NCI-H2196 (cell line): ENCODE measurements around the gene DGKZ.
A peak's percentile ranks its signal among the peaks of the same experiment; 100 is the strongest.

Experiments
- DNase-seq: peaks from one replicate; lab custom pipeline; 2025; ENCODE audit not compliant: unreplicated experiment; lab: John Stamatoyannopoulos, UW

DGKZ gene

DNA sequence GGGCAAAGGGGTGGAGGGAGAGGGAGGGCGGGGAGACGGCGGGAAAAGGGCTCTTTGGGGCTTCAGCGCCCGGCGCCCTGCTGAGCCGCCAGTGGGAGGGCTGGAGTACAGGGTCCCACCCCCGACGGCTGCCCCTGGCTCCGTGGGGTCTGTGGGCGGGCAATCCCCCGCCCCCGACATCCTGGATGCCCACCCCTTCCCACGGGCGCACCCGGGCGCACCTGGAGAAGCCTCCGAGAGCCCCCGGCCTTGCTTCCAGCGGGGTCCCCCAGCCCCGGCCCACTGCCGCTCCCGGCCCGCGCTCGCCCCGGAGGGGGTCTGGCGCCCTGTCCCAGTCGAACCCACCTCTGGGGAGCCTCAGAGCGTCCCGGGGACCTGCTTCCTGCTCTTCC lies 43.9 kb downstream of the DGKZ start:
- DNase-seq = no peak

DNA sequence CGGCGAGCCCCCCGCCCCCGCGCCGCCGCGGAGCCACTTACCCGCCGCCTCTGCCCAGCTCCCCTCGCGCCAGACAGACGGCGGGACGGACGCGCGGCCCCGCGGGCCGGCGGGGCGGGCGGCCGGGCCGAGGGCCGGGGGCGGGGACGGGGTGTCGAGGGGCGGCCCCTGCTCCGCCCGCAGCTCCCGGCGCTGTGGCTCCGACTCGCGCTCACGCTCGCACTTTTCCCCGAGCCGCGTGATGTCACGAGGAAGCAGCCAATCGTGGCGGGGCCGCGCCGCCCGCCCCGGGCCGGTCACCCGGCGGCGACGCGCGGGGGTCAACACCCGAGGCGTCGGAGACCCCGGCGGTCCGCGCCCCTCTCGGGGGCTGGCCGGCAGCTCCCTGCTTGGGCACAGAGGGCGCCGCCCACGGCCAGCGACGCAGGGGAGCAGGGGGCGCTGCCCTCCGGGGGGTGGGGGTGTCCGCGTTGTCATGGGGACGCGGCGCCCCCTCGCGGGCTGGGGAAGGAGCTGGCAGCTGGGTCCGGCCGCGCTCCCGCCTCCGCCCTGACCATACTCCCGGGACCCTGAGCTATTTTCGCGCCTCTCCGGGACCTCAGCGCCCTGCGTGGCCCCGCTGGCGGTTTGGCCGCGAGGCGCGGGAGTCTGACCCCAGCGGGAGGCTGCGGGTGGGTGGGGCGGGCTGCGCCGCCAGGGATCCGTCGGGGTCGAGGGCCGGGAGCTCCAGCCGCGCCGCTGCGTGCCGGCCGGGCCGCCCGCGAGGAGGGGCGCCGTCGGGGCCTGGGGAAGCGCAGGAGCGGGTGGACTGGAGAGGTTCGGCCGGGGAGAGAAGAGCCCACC lies 44.5 kb downstream of the DGKZ start, which contains the start of gene CHRM4:
CHRM4 (minus strand) TSS at position 199 of the 843 bp plus-strand sequence. CDS start 5,219 bp downstream, outside the sequence.
- DNase-seq = peak; percentile 90

DNA sequence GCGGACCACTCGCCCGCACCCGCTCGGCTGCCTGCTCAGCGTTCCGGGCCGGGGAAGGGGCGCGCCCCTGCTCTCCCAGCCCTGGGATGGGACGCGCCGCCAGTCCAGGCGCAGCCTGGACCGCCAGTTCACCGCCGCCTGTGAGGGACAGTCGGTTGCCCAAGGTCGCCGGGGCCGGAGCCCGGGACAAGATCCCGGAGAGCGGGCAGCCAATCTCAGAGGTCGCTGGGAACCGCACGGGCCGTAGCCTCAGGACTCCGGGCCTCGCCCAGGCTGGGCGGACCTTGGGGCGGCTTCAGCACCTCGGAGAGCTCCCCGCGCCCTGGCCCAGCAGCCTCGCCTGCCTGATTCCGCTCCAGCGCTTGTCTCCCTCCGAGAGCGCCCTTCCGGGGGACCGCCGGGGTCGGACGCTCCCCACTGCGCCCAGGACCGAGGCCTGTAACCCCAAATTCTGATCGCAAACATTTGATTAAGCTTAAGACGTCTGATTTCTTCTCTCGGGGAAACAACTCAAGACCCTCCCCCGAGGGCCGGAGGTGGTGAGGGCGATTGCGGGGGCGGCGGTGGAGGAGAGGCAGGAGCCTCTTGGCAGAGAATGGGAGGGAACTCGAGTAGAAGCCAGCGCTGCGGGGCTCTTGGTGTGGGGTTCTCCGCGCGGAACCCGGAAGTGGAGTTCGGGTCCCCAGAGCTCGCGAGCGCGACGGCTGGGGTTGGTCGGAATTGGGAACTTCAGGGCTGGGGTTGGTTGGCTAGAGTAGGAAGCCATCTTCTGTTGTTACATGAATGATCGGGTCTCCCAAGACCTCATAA lies 45.4 kb downstream of the DGKZ start:
- peak; percentile 51 for DNase-seq

DNA sequence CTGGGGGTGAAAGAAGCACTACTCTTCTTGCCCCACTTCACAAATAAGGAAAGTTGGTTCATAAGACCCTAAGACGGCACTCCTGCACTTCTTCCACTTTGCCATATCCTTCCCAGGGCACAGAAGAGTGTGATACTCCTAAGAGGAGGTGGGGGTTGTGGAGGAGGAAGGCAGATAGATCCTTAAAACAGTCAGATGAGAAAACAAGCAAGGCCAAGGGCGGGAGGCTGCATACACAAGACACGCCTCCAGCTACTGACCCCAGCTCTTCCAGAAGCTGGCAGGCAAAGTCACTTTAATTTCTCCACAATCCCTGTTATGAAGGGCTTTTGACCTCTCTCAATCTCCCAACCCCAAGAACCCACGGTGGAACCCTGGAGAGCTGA lies 46.0 kb downstream of the DGKZ start:
- DNase-seq = no peak

DNA sequence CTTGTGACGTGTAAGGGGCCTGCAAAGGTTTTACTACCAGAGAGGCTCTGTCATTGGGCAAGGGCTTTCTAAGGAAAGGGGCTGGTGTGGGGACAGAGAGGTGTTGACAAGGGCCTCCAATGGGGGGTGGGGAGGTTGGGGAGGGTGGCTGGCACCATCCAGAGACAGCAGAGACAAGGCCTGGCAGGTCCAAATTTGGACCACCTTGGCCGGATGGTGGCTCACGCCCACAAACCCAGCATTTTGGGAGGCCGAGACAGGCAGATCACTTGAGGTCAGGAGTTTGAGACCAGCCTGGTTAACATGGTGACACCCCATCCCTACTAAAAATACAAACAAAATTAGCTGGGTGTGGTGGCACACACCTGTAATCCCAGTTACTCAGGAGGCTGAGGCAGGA lies 46.5 kb downstream of the DGKZ start:
- no peak for DNase-seq

DNA sequence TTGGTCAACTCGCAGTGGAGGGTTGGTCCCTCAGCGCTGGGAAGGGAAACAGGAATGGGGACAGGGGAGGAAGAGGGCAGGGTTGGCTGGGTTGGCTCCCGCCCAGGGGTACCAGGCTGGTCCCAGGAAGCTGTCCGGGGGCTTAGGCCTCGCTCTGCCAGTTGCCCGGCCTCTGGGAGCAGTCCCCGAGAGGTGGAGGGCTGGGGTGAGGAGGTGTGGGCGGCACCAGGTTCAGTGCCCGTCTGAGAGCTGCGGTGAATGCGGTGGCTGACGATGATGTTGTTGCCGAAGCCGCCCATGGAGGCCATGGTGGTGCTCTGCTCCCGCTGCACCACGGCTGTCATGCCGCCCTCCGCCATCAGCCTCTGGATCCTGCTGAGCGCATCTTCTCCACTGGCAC lies 50.3 kb downstream of the DGKZ start:
- no peak for DNase-seq

DNA sequence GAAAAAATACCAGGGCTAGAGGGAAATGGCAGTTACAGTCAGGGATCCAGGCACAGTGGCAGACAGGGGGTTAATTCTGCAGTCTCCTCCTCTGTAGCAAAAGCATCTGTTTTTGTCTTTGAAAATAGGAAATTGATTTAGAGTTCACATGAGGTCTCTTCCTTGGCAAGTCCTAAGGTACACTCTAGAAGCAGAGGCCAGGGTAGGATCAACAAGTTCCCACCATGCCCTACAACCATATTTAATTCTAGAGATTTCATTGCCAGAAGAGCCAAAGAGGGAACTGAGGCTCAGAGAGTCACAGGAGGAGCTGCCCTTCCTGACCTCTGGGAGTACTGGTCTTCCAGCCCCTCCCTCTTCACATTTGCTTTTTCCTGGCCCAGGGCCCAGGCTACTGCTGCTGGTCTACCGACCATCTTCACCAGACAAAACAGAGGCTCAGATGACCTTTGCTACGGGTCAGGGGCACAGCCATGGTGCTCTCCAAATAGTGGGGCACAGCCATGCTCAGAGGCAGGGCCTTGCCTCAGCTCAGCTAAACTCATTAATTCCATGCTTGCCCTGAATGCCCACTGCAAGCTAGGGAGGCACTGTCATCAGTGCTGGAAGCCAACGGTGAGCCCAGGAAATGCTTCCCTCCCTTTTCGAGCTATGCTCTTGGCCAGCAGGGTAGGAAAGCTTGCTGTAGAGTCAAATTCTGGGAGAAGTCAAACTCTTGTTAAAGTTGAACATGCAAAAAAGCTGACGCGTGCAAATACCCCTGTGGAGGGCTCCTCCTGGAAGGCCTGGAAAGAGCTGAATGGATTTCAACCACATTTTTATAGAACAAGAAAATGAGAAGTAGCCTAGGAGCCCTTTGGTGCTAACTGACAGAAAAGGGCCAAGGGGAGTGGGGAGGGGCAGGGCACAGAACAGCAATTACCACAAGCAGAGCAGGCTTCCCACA lies 56.0 kb downstream of the DGKZ start:
- DNase-seq = no peak

DNA sequence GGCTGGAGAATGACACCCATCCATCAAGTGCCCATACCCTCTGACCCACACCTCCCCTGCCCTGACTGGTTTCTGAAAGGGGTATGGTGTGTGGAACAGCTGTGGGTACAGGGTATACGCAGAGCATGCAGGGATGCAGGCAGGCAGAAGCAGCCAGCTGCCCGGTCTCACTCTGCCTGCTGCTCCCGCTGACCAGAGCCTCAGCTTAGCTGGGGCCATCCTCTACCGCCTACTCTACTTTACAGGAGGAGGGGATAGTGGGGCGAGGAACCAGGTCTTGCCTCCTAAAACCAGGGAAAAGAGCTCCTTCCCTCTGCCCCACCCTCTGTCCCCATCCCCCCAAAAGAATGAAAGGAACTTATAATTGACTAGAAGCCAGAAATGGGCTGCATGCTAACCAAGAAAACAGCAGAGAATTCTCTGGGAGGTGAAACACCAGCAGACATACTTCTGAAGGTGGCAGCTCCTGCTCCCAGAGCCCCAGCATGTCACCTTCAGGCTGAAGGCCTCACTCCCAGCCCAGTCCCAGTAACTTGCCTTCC lies 57.3 kb downstream of the DGKZ start:
- DNase-seq = no peak

DNA sequence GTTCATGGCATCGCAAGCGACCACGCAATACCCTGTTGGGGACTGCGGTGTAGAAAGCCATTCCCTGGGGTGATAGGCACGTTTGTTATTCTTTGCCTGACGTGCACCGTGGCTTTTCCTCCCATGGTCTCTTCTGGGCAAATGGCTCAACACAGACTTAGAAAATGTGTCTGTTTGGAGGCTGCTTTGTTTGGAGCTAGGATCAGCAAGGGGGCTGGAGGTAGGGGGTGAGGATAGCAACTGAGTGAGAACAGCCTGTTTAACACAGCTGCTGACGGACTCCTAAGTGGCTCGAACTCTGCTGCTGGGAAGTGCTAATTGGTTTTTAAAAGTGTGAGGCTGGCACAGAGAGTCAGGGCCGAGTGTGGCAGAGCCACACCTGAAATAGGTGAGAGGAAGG lies 60.4 kb downstream of the DGKZ start:
- DNase-seq = no peak

DNA sequence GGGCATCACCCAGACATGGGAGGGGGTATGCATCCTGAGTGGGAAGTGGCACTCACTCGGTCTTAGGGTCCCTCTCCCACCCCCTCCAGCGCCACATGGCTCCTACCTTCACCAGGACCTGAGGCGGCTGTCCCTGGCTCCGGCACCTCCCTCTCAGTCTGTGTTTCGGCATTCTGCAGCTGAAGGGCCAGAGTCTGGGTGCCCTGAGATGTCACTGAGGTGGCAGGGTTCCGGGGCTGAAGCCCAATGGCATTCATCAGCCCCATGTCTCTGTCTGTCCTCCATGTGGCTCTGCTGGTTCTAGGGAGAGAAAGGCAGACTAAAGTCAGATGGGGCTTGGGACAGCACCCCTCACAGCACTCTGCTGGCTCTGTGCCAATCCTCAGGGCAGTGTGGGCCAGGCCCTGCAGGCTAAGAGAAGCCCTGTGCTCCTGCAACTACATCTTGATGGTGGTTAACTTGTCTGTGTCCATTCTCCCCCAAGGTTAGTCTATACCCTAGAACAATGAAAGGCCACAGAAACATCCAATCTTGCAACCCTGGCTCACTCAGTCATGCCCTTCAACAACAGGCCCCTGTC lies 61.2 kb downstream of the DGKZ start:
- DNase-seq = no peak

DNA sequence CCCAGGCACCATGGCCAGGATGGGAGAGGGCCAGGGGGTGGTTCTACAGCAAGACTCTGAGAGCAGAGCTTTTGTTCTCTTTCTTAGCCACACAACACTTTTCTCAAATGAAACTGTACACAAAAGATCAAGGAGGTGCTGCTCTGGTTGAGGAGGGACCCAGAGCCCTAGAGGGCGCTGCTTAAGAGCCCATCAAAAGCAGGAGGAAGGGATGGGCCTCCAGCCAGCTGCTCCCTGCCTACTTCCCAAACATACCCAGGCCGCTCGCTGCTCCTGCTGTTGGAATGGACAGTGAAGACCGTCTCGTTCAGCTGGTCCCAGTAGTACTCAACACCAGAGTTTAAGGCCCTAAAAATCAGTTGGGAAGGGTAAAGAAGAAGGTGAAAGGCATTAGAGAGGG lies 62.8 kb downstream of the DGKZ start:
- DNase-seq = peak; percentile 48

DNA sequence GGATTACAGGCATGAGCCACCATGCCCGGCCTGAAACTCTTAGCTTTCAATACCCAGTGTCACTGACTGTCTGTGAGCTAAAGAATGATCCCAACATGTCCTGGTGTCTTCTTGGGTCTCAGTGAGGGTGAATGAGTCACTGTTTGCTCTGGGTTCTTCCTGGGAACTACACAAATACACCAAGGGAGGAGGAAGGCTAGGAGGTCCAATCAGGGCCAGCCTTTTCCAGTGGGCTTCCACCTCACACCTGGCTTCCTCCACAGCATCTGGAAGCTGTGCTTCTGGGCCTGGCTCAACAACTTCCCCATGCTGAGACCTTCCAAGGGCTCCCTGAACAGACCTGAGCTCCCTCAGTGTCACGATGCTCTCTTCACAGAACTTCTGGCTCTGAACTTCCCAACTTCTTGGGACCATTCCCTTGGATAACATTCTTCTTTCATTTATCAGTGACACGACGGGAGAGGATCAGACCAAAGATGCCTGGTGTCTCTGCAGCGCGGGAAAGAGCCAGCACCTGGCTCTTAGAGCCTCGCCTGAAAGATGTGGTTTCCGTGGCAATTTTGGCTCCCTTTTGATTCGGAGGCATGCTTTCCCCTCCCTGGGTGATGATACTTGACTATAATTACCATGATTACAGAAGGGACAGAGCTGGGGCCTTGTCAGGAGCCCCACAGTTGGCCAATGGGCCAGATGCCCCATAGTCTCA lies 66.7 kb downstream of the DGKZ start:
- DNase-seq = peak; percentile 74

DNA sequence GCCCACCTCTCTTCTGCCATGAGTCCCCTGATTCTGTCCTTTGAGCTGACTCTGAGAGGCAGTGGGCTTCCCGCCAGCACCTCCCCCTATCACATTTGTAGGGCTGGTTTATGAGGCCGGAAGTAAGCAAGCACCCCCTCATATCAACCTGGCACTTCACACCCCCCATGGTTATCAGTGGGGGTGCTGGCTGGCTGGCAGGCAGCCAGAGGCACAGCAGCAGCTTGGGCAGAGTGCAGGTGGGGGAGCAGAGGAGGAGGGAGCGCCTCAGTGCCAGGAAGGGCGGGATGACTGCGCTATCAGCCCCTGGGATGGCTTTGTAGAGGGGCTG lies 67.2 kb downstream of the DGKZ start:
- DNase-seq = peak; percentile 74

DNA sequence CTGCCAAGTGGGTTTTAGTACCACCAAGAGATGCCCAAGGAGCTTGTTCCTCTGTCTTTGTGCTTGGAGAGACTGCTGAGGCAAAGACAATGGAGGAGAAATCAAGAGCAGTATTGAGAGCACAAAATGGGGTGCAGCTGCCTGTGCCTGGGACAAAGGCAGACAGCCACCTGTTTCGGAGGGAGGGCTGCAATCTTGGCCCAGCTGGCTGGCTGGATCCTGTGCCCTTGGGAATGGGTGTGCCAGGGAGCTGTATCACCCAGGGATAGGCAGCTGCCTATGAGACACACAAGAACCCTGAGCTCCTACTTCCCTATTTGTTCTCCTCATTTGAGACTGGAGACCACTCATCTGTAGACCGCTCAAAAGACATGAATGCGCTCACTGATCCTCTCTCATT lies 67.6 kb downstream of the DGKZ start:
- no peak for DNase-seq

DNA sequence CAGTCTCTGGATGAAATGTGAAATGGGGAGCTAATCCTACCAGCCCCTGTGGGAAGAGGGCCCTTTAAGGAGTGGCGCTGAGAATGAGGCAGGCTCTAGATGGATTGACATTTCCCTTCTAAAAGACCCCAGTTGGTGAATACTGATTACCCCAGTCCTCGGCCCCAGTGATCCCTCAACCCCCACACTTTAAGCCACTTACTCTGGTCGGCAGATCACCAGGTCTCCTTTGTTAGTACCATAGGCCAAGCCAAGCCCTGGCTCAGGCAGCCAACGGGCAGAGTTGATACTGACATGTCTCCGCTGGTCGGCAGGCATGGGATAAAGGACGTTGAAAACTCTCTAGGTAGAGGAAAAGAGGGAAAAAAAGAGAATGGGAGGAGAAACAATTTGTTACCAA lies 70.4 kb downstream of the DGKZ start:
- DNase-seq = no peak

DNA sequence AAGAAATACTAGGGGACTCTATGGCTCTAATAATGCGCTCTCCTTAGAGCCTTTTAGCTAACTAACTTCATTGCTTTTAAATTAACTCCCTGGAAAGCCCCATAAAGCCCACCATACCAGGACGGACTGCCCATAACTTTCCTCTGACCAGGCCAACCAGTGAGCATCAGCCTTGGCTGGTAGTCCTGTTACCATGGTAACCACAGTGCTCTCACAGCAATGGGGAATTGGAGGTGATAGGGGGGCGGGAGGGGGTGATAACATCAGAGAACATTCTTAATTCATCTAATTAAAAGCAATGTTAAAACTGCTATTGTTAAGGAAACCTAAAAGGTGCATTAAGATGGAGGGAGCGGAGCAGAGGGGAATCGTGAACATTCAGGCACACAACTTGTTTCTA lies 71.5 kb downstream of the DGKZ start:
- no peak for DNase-seq

DNA sequence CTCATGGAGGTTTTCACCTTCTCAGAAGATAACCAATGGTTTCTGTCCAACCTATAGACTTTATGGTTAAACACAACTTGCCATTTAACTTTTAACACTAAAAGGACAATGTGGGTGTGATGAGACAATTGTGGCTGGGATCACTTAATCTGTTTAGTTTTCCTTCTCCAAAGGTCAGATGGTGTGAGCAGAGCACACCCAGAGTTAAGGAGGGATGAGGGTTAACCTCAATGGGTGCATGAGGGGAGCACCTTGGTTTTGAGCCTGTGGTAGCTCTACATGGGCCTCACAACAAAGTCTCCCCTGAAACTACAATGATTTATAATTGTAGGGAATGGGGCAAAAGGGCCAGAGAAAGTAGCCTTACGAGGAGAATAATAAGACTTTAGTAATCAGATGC lies 73.2 kb downstream of the DGKZ start:
- DNase-seq = no peak

DNA sequence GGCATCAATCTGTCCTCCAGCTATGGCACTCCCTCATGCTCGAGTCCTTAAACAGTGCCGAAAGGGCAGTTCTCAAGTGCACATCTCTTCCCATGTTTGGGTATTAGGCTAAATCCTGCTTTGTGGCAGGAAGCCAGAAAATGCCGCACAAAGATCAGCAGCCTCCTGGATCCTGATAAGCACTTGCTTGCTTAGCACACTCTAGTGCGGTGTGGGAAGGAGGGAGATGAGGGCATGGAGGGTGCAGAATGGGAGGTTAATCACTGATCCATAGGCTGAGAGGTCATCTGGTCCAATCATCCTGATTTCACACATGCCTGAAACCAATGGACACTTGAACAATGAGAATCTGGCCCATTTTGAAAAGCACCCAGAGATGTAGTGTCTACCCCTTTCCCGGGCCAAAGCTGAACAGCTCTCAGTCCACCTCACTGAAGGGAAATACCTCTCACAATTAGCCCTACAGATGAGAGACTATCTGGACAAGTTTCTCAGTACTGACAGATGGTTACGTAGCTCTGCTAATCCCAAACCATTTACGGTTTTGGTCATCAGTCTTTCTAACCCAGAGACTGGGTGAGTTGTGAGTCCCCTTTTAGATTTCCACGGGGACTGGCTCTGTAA lies 74.1 kb downstream of the DGKZ start:
- DNase-seq = no peak

DNA sequence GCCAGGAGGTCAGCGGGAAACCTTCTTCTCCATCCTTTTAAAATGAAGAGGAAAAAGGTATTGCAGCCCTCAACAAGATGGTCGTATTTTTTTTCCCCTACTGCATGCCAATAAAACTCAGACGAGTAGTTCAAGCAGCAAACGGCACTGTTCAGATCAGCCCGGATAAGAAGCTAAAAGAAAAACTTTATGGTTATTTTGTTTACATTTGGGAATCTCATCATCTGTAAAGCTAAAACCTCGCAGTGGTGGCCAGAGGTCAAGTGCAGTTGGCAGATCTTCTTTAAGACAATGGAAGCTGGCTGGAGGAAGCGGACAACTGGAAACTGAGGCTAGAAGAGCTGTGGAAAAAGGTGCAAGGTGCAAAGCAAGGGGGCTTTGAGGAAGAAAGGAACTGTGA lies 75.3 kb downstream of the DGKZ start:
- no peak for DNase-seq
